Cardiac fibroblast (primary cell): ENCODE measurements around the gene PHACTR1.
"Not testable (repeated sequence)": the region's sequence is repeated elsewhere in the genome, so short reads cannot be mapped to it uniquely, and the experiment has no call there.

Source experiments
- DNase-seq, 2 donors: peaks; one replicate each; pipeline versions ENCODE4 v3.0.0 to v3.0.0-alpha.2; 2010; ENCODE audit warnings: low read depth in 2 of 2
- H3K4me3 ChIP-seq, 2 donors: replicated peaks in 1 of 2; 1 replicate in 1 of 2; 2 replicates in 1 of 2; pipeline ENCODE4 v1.5.1; 2011; ENCODE audit warnings: low read depth in 2 of 2, low read length in 2 of 2, mild to moderate bottlenecking in 2 of 2, moderate library complexity in 1 of 2
- CTCF ChIP-seq: IDR thresholded peaks from one replicate; pipeline ENCODE4 v1.5.1; 2011; ENCODE audit warnings: low read depth, mild to moderate bottlenecking, low read length, inconsistent platforms

Gene PHACTR1

DNA sequence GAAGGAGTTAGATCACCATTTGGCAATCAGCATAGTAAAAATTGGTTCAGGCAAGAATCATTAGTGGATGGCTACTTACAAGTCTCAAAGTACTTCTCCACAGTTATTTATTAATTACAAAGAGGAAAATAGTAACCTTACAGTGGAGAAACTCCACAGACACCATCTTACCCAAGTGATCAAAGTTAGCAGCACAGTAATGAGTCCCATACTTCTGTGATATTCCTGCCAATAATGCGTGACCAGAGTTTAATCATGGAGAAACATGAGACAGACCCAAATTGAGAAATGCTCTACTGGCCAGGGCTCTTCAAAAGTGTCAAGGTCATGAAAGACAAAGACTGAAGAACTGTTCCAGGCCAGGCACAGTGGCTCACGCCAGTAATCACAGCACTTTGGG lies 602.3 kb downstream of the PHACTR1 start:
- no peak for DNase-seq
- no peak for TF ChIP-seq CTCF
- no peak overlapping the region for H3K4me3 ChIP-seq

GRCh38 chr6:13319891-13320564 lies 603.5 kb downstream of the PHACTR1 start:
- no peak for TF ChIP-seq CTCF

GRCh38 chr6:13326031-13326586 lies 609.5 kb downstream of the PHACTR1 start:
- not testable (repeated sequence) for DNase-seq, H3K4me3 ChIP-seq

More at GRCh38 chr6:13319891-13320564, 603.5 kb downstream of the PHACTR1 start:
- H3K4me3 ChIP-seq: no peak overlapping the region
- DNase-seq: no peak

DNA sequence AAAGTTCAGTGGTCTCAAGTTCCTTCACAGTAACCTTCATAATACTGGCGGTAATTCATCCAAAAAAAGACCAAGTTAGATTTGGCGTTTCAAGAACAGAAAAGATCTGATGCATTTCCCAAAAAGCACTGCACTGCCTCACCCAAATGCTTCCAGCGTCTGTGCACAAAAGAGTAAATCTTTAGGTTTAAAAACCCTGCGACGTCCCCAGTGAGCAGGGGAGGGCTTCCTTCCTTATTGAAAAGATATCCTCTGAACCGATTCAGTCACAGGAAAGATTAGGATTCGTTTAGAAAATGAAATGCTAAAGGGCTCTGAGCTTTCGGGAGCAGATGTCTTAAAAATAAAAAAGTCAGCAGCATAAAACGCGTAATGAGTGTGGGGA lies 611.1 kb downstream of the PHACTR1 start:
- H3K4me3 ChIP-seq: peak overlapping the region; percentile 80 to 93
- TF ChIP-seq CTCF: no peak
- no peak for DNase-seq

- peak; percentile 22 for TF ChIP-seq CTCF
- DNase-seq: peak; percentile 94 to 96
- peak within 1 kb of the TSS; percentile 80 to 93 for H3K4me3 ChIP-seq
These were observed 611.7 kb downstream of the PHACTR1 start, which contains the start of gene TBC1D7 for GRCh38 chr6:13328076-13328874. TBC1D7 (minus strand) TSS chr6:13328537; CDS start chr6:13326898, 1,639 bp downstream.

GRCh38 chr6:13328875-13329183 lies 612.3 kb downstream of the PHACTR1 start:
- DNase-seq: no peak
- TF ChIP-seq CTCF: no peak
- peak overlapping the region; percentile 80 to 93 for H3K4me3 ChIP-seq

GRCh38 chr6:13331516-13332348 lies 615.2 kb downstream of the PHACTR1 start:
- peak; percentile 56 to 58 for DNase-seq
- peak; percentile 53 for TF ChIP-seq CTCF
- H3K4me3 ChIP-seq: no peak overlapping the region
